DOHH2 (cell line): ENCODE results near the gene RASGRF1.

Experiments
- H3F3A ChIP-seq: fragments of 200-600 bp; sonication (generic), shearing (Covaris generic); 2 replicates; pipeline ENCODE4 v1.6.0; 2016; ENCODE audit warnings: antibody characterized with exemption, mild to moderate bottlenecking; ENCODE audit not compliant: control insufficient read depth, insufficient read depth
- H3K27ac ChIP-seq: fragments of 200-600 bp; sonication (generic); 2 replicates; pipeline ENCODE4 v1.5.1; 2014; ENCODE audit warnings: low read depth, mild to moderate bottlenecking, low read length, moderate library complexity
- H3K27me3 ChIP-seq: fragments of 200-600 bp; sonication (generic); 2 replicates; pipeline ENCODE4 v1.6.1; 2014; ENCODE audit warnings: mild to moderate bottlenecking, low read length, mixed read lengths; ENCODE audit not compliant: control insufficient read depth
- H3K36me3 ChIP-seq: fragments of 200-600 bp; sonication (generic); 2 replicates; pipeline ENCODE4 v1.6.1; 2014; ENCODE audit warnings: mild to moderate bottlenecking, low read length, moderate library complexity, mixed read lengths; ENCODE audit not compliant: control insufficient read depth
- H3K4me1 ChIP-seq: fragments of 200-600 bp; sonication (generic); 2 replicates; pipeline ENCODE4 v1.6.1; 2014; ENCODE audit warnings: mild to moderate bottlenecking, low read length, mixed read lengths; ENCODE audit not compliant: control insufficient read depth
- H3K4me2 ChIP-seq: fragments of 200-600 bp; sonication (generic); 2 replicates; pipeline ENCODE4 v1.6.0; 2014; ENCODE audit warnings: mild to moderate bottlenecking, low read length, moderate library complexity
- H3K4me3 ChIP-seq: fragments of 200-600 bp; sonication (generic); 2 replicates; pipeline ENCODE4 v1.5.1; 2014; ENCODE audit warnings: mild to moderate bottlenecking, low read length, mixed read lengths
- H3K79me2 ChIP-seq: fragments of 200-600 bp; sonication (generic); 2 replicates; pipeline ENCODE4 v1.6.1; 2014; ENCODE audit warnings: mild to moderate bottlenecking, low read length, mixed read lengths; ENCODE audit not compliant: control insufficient read depth
- H3K9me2 ChIP-seq: fragments of 200-600 bp; sonication (generic); replicated peaks from 2 replicates; pipeline ENCODE4 v1.6.1; 2014; ENCODE audit warnings: mild to moderate bottlenecking, low read length, mixed read lengths; ENCODE audit not compliant: control insufficient read depth
- H3K9me3 ChIP-seq: fragments of 200-600 bp; sonication (generic); 2 replicates; pipeline ENCODE4 v1.6.1; 2014; ENCODE audit warnings: antibody characterized with exemption, low read length, mixed read lengths; ENCODE audit not compliant: control insufficient read depth, insufficient read depth
- H4K20me1 ChIP-seq: fragments of 200-600 bp; sonication (generic); 2 replicates; pipeline ENCODE4 v1.6.0; 2014; ENCODE audit warnings: low read depth, mild to moderate bottlenecking, antibody characterized with exemption, low read length, moderate library complexity; ENCODE audit not compliant: control insufficient read depth, insufficient read depth
- EZH2phosphoT487 ChIP-seq: fragments of 200-600 bp; sonication (generic); IDR thresholded peaks from 2 replicates; pipeline ENCODE4 v1.6.1; 2017; ENCODE audit warnings: borderline replicate concordance, mild to moderate bottlenecking, antibody characterized with exemption, low read length, moderate library complexity, mixed read lengths
- TF ChIP-seq, protein P1 (sequence below): fragments of 200-600 bp; sonication (generic); IDR thresholded peaks from one replicate; pipeline ENCODE4 v1.5.1; 2014; ENCODE audit warnings: antibody characterized with exemption, mild to moderate bottlenecking, low read depth, low read length; ENCODE audit not compliant: poor library complexity, severe bottlenecking

Gene RASGRF1

DNA sequence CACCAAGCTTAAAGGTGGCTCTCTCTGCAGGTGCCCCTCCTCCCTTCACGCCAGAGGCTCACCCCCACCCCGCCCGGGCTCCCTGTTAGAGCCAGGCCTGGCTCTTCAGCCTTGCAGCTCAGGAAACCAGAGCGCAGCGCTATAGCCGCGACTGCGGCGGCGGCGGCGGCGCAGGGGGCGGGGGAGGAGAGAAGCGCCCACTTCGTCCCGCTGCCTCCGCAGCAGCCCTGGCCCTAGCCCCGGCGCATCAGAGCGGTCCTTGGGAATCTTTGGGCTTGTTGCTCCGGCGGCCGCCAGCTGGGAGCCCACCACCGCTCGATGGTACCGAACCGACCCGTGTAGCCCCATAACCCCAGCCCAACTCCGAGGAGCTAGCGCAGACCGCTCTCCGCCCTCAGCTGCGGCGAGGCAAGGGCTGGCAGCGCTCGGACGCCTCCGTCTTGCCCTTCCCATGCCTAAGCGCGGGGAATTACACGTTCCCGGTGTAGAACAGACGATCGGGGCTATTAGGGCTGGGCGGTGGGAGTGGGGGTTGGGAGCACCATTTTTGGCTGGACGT, 1.2 kb downstream of the RASGRF1 start:
- Histone ChIP-seq H3K9me2 (no peaks in the 10 kb centered on the region), H3K27me3 (peaks cover 3% of the 10 kb centered on the region; the same call in 1 of the 2 replicates), H3K36me3 (no peaks in the 10 kb centered on the region), H4K20me1 (no peaks in the 10 kb centered on the region), H3K9me3 (no peaks in the 10 kb centered on the region), H3K4me1 (no peaks in the 10 kb centered on the region), H3K4me2 (no peak overlapping the region), H3F3A (no peaks in the 10 kb centered on the region), H3K4me3 (no peak overlapping the region), H3K27ac (no peak overlapping the region), H3K79me2 (no peaks in the 10 kb centered on the region)
- TF ChIP-seq, protein P1, sequence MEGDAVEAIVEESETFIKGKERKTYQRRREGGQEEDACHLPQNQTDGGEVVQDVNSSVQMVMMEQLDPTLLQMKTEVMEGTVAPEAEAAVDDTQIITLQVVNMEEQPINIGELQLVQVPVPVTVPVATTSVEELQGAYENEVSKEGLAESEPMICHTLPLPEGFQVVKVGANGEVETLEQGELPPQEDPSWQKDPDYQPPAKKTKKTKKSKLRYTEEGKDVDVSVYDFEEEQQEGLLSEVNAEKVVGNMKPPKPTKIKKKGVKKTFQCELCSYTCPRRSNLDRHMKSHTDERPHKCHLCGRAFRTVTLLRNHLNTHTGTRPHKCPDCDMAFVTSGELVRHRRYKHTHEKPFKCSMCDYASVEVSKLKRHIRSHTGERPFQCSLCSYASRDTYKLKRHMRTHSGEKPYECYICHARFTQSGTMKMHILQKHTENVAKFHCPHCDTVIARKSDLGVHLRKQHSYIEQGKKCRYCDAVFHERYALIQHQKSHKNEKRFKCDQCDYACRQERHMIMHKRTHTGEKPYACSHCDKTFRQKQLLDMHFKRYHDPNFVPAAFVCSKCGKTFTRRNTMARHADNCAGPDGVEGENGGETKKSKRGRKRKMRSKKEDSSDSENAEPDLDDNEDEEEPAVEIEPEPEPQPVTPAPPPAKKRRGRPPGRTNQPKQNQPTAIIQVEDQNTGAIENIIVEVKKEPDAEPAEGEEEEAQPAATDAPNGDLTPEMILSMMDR: no peak
- no peak for TF ChIP-seq EZH2phosphoT487

DNA sequence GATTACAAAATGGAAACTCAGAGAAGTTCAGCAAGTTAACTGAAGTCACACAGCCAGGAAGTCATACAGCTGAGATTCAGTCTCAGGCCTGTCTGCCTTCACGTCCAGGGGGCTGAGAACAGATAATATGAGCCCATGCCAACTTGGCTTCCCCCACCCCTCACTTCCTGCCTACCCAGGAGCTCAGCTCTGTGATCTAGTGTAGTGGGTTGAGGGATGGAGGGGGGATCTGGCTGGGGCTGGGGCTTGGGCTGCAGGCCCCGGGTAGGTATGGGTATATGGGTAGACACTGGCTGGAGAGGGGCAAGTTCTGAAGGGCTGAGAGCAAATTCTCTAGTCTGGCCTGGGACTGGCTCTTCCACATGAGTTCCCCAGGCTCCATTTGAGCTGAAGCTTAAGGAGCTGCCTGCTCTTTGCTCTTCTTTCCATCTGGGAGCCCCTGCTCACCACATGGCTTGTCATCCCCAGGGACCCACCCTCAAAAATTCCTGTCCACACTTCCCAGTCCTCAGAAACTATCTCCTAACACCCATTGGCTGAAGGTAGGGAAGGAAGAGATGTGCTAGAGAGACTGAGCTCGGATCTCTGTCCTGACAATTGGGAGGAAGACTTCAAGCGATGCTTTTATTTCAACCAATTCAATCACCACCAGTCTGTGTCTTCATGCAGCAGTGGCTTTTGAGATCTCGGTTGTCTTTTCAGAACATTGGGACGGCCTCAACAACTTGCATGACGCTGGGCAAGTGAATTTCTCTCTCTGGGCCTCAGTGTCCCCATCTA, 2.0 kb downstream of the RASGRF1 start:
- Histone ChIP-seq H3K4me2 (no peak overlapping the region), H3K9me3 (no peaks in the 10 kb centered on the region), H3K36me3 (no peaks in the 10 kb centered on the region), H3K79me2 (no peaks in the 10 kb centered on the region), H3K9me2 (no peaks in the 10 kb centered on the region), H3K27me3 (peaks cover 3% of the 10 kb centered on the region; the same call in 1 of the 2 replicates), H3K4me3 (no peak overlapping the region), H3K4me1 (no peaks in the 10 kb centered on the region), H3K27ac (no peak overlapping the region), H3F3A (no peaks in the 10 kb centered on the region), H4K20me1 (no peaks in the 10 kb centered on the region)
- TF ChIP-seq EZH2phosphoT487: no peak
- TF ChIP-seq, protein P1: no peak

DNA sequence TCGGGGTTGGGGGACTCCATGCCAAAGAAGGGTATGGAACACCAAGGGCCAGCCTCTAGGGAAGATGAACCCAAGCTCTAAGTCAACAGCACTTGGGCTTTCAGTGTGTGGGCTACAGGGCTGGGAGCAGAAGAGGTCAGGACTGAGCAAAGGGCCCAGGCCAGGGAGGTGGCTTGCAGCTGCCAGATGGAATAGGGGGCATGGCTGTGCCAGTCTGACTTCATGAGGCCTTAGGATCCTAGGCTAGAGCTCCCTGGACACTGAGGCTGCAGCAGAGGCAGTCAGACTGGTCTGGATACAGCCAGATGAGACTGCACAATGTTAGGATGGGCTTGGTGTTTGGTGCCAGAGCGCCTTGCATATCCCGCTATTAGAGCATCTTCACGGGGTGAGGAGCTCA, 3.8 kb downstream of the RASGRF1 start:
- peaks cover 3% of the 10 kb centered on the region; the same call in 1 of the 2 replicates for H3K27me3 ChIP-seq
- TF ChIP-seq, protein P1: no peak
- TF ChIP-seq EZH2phosphoT487: no peak
- H3F3A ChIP-seq: no peaks in the 10 kb centered on the region

More for the DNA sequence above, 3.8 kb downstream of the RASGRF1 start:
- Histone ChIP-seq H3K79me2 (no peaks in the 10 kb centered on the region), H3K36me3 (no peaks in the 10 kb centered on the region), H4K20me1 (no peaks in the 10 kb centered on the region), H3K9me3 (no peaks in the 10 kb centered on the region), H3K4me2 (no peak overlapping the region), H3K9me2 (no peaks in the 10 kb centered on the region), H3K4me1 (no peaks in the 10 kb centered on the region), H3K4me3 (no peak overlapping the region), H3K27ac (no peak overlapping the region)
